ENCODE data around the gene PLA2G2A. TPM values are rescaled to one million over a fixed set of nuclear protein-coding genes. Genes with fewer than 3 reads are reported as not detected.

Gene PLA2G2A, protein sequence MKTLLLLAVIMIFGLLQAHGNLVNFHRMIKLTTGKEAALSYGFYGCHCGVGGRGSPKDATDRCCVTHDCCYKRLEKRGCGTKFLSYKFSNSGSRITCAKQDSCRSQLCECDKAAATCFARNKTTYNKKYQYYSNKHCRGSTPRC
- total RNA-seq = 100 to 1,000 TPM; 196 to 718 (median 477) TPM

DNA sequence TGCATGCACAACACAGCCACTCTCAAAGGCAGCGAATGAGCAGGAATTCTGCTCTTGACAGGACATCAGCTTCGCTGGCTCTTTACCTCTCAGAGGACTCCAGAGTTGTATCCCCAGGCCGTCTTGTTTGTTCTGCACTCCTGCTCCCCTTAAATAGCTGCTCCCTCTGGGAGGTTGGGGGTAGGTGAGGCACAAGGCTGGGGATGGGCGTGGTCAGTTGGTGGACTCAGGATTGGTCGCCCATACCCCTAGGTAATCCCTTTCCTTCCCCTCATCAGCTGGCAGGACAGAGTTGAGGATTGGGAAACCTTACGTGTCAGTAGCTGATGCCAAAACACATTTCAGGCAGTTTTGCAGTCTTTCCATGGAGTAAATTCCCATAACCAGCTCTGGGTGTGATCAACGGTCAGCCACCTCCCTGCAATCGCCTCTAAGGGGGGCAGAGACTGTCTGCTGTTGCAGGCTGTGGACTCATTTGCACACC is at the start of gene PLA2G2A:
TSS of gene PLA2G2A (minus strand) at position 125 of the 484 bp plus-strand sequence. CDS start 845 bp downstream, outside the sequence.
- DNase-seq (ENCODE audit: low spot score) (no peak), ATAC-seq (ENCODE audit: low FRiP score) (peak; percentile 84)
- TF ChIP-seq, protein P1, sequence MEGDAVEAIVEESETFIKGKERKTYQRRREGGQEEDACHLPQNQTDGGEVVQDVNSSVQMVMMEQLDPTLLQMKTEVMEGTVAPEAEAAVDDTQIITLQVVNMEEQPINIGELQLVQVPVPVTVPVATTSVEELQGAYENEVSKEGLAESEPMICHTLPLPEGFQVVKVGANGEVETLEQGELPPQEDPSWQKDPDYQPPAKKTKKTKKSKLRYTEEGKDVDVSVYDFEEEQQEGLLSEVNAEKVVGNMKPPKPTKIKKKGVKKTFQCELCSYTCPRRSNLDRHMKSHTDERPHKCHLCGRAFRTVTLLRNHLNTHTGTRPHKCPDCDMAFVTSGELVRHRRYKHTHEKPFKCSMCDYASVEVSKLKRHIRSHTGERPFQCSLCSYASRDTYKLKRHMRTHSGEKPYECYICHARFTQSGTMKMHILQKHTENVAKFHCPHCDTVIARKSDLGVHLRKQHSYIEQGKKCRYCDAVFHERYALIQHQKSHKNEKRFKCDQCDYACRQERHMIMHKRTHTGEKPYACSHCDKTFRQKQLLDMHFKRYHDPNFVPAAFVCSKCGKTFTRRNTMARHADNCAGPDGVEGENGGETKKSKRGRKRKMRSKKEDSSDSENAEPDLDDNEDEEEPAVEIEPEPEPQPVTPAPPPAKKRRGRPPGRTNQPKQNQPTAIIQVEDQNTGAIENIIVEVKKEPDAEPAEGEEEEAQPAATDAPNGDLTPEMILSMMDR (IDR thresholded peaks at IDR 0.05) = no peak

GRCh38 chr1:20028726-20029125 is 49.3 kb upstream of the PLA2G2A start:
- TF ChIP-seq, protein P1 (IDR thresholded peaks at IDR 0.05) = no peak
- DNase-seq (ENCODE audit: low spot score) = no peak
- no peak for ATAC-seq (ENCODE audit: low FRiP score)

GRCh38 chr1:20028125-20028524 is 48.7 kb upstream of the PLA2G2A start:
- TF ChIP-seq, protein P1 (IDR thresholded peaks at IDR 0.05) = no peak
- ATAC-seq (ENCODE audit: low FRiP score) (no peak), DNase-seq (ENCODE audit: low spot score) (no peak)

GRCh38 chr1:20017741-20018140 is 38.3 kb upstream of the PLA2G2A start:
- DNase-seq (ENCODE audit: low spot score) (no peak), ATAC-seq (ENCODE audit: low FRiP score) (no peak)
- TF ChIP-seq, protein P1 (IDR thresholded peaks at IDR 0.05) = no peak

DNA sequence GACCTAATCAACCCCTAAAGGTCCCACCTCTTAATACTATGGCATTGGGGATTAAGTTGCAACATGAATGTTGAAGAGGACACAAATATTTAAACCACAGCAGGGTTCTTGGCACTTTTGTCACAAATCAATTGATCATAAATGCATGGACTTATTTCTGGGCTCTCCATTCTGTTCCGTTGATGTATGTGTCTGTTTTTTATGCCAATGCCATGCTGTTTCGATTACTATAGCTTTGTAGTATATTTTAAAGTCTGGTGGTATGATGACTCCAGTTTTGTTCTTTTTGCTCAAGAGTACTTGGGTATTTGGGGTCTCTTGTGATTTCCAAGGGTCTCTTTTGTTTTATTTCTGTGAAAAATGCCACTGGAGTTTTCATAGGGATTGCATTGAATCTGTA is 34.7 kb upstream of the PLA2G2A start:
- DNase-seq (ENCODE audit: low spot score) = no peak
- TF ChIP-seq, protein P1 (IDR thresholded peaks at IDR 0.05) = no peak
- no peak for ATAC-seq (ENCODE audit: low FRiP score)

DNA sequence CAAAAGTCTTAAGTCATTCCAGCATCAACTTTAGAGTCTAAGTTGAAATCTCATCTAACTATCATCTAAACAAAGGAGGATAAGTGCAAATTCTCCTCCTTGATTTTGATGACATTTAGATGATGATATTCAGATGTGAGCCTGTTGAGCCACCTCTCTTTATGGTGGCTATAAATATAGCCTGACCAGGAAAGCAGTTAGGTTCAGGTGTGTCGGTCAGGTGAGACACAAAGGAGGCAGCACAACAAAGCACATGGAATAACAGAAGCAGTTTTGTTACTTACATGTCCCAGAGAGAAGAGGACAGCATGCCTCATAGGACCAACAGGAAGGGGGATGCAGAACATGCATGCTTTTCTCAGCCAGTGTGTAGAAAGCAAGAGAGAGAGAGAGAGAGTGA is 30.6 kb upstream of the PLA2G2A start:
- DNase-seq (ENCODE audit: low spot score) (no peak), ATAC-seq (ENCODE audit: low FRiP score) (no peak)
- TF ChIP-seq, protein P1 (IDR thresholded peaks at IDR 0.05) = no peak

GRCh38 chr1:20009212-20009611 is 29.8 kb upstream of the PLA2G2A start:
- no peak for ATAC-seq (ENCODE audit: low FRiP score)
- no peak for DNase-seq (ENCODE audit: low spot score)
- TF ChIP-seq, protein P1 (IDR thresholded peaks at IDR 0.05) = no peak
